GM10266 (cell line): ENCODE measurements around the gene CERS6.

Experiments
- DNase-seq: peaks from one replicate; pipeline ENCODE4 v3.0.0; 2012; ENCODE audit errors: extremely low spot score
- TF ChIP-seq, protein P1 (sequence below): IDR thresholded peaks from 2 replicates; pipeline ENCODE4 v1.5.1; 2012; ENCODE audit warnings: mild to moderate bottlenecking, low read depth; ENCODE audit not compliant: control insufficient read depth, insufficient read depth; ENCODE audit errors: missing control alignments

The CERS6 gene

GRCh38 chr2:168742258-168742932 lies 286.3 kb downstream of the CERS6 start:
- DNase-seq, result no peak
- TF ChIP-seq, protein P1, sequence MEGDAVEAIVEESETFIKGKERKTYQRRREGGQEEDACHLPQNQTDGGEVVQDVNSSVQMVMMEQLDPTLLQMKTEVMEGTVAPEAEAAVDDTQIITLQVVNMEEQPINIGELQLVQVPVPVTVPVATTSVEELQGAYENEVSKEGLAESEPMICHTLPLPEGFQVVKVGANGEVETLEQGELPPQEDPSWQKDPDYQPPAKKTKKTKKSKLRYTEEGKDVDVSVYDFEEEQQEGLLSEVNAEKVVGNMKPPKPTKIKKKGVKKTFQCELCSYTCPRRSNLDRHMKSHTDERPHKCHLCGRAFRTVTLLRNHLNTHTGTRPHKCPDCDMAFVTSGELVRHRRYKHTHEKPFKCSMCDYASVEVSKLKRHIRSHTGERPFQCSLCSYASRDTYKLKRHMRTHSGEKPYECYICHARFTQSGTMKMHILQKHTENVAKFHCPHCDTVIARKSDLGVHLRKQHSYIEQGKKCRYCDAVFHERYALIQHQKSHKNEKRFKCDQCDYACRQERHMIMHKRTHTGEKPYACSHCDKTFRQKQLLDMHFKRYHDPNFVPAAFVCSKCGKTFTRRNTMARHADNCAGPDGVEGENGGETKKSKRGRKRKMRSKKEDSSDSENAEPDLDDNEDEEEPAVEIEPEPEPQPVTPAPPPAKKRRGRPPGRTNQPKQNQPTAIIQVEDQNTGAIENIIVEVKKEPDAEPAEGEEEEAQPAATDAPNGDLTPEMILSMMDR, result no peak

DNA sequence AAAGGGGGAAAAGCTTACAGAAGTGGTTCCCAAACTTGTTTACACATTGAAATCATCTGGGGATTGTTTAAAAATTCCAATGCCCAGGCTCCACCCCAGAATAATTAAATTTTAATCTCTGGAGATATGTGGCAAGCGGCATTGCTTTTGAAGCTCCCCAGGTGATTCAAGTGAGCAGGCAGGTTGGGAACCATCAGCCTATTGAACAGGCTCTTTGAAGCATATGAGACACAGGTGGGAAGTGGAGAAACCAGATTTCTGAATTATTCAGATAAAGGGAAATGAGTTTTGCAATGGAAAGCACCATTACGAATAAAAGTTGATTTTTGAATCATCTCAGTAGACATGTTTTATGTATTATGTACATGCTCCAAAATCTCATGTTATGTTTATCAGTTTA lies 288.8 kb downstream of the CERS6 start:
- TF ChIP-seq, protein P1, result no peak
- no peak for DNase-seq

GRCh38 chr2:168748461-168748860 lies 292.4 kb downstream of the CERS6 start:
- TF ChIP-seq, protein P1, result no peak
- no peak for DNase-seq

GRCh38 chr2:168749297-168749696 lies 293.2 kb downstream of the CERS6 start:
- TF ChIP-seq, protein P1, result no peak
- DNase-seq, result no peak

GRCh38 chr2:168751104-168751740 lies 295.1 kb downstream of the CERS6 start:
- DNase-seq, result peak; percentile 27
- TF ChIP-seq, protein P1, result no peak

DNA sequence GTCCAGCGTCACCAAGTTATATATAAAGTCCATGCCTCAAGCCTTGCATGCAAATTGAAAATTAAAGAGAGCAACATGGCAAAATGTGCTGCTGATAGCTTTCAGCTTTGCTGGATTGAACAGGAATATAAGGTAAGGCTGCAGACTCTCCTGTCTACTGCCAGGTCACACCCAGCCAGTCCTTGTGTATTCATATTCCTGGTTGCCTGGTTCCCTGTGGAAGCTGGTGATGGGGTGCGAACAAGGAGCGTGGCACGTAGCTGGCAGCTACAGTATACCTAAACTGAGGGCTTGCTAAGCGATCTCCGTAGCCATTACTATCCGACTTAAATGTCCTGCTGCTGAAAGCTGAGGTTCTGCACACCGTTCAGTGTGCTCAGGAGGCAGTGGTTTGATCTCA lies 296.3 kb downstream of the CERS6 start:
- TF ChIP-seq, protein P1, result no peak
- no peak for DNase-seq

DNA sequence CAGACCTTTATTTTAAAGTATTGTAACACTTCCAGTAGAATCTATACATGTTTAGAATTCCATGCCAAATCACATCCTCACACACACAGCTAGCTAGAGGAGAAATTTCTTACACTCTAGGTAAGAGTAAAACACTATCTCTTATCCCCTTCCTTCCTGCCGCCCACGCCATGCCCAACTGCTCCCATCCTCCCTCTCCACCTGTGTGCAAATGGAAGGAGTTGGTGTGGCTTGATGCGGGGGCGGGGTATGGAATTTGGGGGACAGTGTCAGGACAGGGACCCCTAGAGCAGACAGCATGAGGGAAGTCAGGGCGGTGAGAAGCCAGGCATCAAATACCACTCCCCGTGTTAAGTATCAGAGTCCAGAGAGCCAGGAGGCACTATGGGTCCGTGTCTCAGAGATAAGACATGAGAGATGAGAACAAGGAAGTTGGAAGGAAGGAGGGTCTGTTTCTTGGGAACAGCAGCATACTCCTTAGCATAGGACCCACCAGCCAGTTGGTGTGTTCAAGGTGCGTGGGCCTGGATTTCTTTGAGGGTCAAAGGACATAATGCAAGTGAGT lies 297.8 kb downstream of the CERS6 start:
- DNase-seq, result no peak
- TF ChIP-seq, protein P1, result no peak
